Measurements from ENCODE around the gene PLEKHM2.

The PLEKHM2 gene

DNA sequence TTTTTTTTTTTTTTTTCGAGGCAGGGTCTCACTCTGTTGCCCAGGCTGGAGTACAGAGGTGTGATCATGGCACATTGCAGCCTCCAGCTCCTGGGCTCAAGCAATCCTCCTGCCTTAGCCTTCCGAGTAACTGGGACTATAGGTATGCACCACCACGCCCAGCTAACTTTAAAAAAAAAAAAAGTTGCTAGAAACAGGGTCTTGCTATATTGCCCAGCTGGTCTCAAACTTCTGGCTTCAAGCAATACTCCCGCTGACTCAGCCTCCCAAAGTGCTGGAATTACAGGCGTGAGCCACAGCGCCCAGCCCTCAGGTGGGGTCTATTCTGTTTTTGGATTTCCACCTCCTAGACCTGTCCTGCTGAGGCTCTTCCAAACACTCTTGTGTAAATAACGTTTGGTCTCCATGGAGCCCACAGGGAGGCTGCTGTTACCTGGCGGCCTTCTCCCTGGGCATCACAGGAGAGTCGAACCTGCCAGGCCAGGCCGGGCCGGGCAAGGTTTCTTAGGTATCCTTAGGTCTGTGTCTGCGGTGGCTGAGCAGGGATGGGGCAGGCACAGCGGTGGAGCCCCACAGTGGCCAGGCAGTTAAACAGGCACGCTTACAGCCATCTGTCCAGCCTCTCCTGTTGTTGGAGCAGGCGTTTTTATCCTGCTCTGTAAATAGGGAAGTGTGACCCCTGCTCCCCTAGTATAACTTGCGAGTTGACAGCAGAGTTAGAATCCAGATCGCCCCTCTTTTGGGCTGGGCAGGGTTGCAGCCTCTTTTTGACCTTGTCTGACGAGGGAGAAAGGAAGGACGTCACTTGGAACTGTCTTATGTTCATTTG, 18.8 kb downstream of the PLEKHM2 start:
- DNase-seq: no peak

DNA sequence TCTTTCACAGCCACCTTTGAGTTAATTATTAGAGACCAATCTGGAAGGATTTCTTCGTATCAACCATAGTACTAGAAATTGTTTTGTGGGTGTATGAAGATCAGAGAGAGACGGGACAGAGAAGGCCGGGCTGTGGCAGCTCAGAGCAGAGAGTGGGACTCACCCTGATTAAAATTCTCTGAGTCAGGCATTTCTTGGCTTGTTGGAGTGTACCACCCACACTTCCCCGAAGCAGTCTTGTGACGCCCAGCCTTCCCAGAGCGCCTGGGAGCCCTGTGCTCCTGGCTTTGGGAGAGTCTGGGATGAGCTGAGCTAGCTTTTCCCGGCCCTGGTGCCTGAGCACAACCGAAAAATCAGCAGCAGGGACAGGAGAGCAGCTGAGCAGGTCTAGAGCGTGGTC, 19.4 kb downstream of the PLEKHM2 start:
- no peak for DNase-seq

DNA sequence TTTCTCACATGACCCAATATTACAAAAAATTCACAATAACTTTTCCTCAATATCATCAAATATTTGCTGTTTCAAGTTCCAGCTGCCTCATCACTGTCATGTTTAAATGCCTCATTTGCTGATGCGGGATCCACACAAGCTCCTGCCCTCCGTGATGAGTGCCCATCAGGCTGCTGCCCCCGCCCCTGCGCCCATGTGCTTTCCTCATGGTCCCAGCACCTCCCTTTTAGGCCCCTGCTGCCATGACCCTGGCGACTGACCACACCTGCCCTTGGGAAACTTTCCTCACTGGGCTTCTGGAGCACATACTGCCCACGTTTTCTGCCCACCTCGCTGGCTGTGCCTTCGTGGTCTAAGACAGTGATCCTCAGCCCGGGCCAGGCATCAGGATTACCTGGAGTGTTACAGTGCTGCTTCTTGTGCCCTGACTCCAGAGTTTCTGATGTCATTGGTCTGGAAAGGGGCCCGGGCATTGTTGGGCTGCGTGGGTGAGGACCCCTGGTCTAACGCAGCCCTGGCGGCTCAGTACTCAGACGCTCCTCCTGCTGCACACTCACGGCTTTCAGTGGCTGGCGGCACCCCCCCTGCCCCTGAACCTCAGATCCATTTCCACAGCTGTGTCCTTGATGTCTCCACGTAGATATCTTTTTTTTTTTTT, 20.5 kb downstream of the PLEKHM2 start:
- no peak for DNase-seq

GRCh38 chr1:15705184-15705566, 21.1 kb downstream of the PLEKHM2 start:
- no peak for DNase-seq

GRCh38 chr1:15706751-15707150, 22.6 kb downstream of the PLEKHM2 start:
- DNase-seq: no peak

DNA sequence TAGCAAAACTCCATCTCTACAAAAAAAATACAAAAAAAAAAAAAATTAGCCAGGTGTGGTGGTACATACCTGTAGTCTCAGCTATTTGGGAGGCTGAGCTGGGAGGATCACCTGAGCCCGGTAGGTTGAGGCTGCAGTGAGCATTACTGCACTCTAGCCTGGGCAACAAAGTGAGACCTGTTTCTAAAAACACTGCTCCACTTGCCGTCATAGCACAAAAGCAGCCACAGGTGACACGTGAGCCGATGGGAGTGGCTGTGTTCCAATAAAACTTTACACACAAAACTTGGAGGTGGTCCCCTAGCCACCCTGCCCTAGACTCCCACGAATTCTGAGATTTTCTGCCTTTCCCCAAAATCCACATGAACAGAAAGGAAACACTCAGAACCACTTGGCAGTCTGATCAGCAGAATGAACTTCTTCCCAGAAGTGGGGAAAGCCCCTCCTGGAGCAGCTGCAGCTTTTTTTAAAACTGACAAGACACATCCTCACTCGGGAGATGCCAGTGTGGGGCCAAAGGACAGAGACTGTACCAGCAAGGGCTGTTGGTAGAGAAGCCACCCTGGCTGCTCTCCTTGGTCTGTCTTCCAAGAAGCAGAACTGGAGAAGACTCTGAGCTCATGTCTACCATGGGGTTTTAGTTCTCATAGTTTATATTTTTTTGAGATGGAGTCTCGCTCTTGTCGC, 23.3 kb downstream of the PLEKHM2 start:
- DNase-seq: no peak

DNA sequence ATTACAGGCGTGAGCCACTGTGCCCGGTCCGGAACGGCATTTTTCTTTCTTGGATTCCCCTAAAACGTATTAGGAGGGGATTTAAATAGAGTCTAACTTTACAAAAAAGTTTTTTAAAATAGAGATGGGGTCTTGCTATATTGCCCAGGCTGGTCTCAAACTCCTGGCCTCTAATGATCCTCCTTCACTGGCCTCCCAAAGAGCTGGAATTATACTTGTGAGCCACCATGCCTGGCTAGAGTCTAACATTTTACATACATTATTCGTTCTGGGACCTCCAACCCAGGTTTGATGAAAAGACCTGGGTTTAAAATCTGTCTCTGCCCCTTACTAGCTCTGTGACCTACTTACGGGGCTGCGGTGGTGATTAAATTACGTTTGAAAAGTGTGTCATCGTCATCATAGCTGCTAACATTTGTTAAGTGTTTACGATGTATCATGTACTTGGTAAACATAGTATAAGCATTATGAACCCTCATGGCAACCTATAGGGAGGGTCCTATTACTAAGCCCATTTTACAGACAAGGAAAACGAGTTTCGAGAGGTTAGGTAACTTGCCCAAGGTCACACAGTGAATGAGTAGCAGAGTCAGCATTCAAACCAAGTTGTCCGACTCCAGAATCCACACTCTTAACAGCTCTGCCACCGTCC, 24.5 kb downstream of the PLEKHM2 start:
- DNase-seq: no peak

DNA sequence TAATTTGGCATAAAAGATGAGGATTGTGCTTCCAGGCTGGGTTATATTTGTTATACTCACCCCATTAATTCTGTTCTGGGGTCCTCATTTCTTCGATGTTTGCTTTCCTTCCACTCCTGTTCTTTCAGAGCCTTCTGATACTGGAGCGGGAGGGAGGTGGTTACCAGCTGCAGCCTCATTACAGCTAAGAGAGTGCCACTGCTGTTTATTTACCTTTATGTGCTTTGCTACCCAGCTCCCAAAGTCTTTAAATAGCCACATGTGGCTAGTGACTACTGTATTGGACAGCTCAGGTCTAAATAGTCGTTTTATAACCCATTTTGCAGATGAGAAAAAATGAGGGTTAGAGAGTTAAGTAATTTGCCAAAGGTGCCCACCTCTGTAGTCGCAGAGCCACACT, 25.1 kb downstream of the PLEKHM2 start:
- no peak for DNase-seq

DNA sequence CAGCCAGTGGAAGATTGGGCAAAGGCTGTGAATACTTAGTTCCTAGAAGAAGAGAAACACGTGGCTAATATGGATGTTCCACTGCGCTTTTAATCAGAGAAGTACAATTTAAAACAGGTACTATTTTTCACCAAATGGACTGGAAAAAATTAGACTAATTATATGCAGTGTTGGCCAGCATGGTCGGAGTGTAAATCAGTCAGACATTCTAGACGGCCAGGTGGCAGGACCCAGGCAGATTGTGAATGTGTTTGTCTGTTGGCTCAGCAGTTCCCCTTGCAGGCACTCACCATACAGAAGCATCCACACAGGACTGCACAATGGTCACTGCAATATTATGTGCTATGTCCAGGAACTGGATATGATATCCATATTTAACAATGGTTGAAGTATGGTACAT, 28.0 kb downstream of the PLEKHM2 start:
- DNase-seq: no peak

DNA sequence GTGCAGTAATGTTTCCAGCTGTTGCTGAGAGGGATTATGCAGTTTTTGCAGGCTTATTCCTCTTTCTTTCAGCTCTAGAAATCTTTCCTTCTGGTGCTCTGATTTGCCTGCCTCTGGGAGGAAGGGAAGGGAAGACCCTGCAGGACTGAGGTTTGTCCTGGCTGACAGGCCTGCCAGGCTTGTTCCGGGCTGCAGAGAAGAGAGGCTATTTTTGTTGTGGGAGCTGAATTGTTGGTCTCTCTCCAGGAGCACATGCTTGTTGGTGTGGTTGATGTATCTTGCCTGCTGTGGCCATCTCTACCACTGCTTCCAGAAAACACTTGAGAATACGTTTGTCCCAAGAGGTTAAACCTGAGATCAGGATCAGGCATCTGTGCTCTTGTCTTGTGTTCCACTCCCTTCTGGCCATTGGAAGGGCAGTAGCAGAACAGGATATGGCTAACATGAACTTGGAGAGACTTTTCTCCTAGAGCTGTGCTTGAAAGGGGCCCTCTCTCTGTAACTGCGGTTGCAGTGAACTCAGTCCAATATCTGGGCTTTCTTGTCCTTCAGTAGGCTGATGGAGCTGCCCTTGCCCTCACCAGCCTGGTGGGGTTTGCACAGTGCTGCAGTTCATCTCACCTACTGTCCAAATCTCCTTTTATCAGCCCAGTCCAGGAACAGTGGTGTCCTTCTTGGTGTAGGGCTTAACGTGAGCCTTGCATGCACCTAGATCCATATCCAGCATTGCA, 30.5 kb downstream of the PLEKHM2 start:
- no peak for DNase-seq

DNA sequence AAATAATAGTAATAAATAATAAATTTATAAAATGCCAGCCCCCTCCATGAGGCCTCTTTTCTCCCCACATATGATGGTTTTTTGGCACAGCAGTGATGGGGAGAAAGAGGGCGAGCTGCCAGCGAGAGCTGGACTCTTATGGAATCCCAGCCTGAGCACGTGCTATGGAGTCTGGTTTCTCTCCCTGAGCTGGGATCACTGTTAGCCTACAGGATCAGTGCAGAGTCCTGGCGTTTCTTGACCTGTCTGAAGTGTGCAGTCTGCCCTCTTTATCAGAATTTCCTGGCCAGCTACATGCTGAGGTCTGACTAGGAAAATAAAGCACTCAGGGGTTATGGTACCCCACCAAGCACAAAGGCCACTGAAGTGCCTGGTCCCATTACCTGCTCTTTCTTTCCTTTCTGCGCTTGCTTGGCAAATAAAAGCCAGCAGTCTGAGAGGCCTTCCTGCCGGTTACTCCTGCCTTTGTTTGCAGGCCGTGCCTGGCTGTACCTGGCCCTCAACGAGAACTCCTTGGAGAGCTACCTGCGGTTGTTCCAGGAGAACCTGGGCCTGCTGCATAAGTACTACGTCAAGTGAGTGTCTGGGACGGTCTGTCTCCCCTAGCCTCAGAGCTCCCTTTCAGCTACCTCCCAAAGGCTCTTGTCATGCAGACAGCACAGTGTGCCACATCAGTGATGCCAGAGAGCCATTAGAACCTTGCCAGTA, 33.5 kb downstream of the PLEKHM2 start:
- no peak for DNase-seq

- DNase-seq: no peak
Measured at GRCh38 chr1:15718199-15718601, 34.1 kb downstream of the PLEKHM2 start.

- DNase-seq: no peak
Measured at GRCh38 chr1:15719381-15720120, 35.4 kb downstream of the PLEKHM2 start.

DNA sequence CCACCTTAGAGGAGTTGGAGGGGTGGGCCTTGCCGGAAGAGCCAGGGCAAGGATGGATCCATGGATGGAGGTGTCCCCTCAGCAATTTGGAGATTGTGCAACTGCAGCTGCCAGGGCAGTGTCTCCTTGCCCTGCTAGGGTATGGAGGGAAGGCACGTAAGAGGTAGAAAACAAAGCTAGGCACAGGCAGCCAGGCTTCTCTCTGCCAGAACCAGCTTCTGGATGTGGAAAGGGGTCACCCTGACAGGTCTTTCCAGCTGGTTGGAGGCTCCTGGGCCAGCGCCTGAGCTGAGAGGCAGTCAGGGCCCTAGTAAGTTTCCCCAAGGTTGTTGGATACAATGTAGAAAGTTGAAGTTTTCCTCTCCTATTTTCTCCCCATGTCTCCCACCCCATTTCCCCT, 36.7 kb downstream of the PLEKHM2 start:
- DNase-seq: no peak

DNA sequence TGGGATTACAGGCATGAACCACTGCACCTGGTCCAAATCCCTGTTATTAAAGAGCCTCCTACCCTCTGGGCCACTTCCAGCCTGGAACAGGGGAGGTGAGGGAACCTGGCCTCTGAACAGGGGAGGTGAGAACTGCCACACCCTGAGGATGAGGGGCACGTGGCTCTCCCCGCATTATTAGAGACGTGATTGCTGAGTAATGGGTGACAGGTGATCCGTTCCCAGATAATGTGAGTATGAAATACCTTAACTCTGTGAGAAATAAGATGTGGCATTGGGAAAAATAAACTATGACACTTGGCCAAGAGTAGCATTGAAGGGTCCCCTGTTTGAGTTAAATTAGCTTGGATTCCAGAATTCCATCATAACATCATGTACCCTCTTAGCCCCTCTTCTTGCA, 38.3 kb downstream of the PLEKHM2 start:
- DNase-seq: no peak

- no peak for DNase-seq
Measured at GRCh38 chr1:15722836-15723532, 38.9 kb downstream of the PLEKHM2 start.

- DNase-seq: no peak
Measured at GRCh38 chr1:15723631-15724246, 39.6 kb downstream of the PLEKHM2 start.

DNA sequence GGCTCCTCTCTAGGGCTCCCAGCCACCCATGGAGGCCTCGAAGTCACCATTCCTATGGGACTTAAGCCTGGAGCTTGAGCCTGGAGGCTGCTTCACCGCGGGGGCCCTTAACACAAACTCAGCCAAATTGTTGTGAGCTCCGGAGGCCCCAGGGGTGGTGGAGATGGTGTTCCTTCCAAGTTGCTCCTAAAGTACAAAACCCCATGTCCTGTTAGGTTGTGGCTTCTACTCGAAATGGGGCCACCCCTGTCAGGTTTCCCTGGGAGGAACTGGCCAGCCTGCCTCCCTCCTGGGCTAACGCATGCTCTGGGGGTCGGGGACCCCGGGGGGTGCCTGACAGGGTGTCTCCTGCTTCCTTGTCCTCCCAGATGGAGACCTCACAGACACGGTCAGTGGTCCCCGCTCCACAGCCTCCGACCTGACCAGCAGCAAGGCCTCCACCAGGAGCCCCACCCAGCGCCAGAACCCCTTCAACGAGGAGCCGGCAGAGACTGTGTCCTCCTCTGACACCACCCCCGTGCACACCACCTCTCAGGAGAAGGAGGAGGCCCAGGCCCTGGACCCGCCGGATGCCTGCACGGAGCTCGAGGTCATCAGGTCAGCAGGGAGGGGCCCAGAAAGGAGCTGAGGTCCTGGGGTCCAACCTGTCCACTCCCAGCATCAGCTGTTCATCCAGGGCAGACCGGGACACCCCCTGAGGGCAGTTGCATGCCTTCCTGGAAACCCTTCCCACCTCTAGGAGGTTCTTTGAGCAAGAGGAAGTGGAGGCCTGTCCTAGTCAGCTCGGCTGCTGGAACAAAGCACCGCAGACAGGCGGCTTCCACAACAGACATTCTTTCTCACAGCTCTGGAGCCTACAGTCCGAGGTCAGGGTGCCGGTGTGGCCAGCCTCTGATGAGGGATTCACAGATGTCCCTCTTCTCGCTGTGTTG, 41.1 kb downstream of the PLEKHM2 start:
- no peak for DNase-seq

DNA sequence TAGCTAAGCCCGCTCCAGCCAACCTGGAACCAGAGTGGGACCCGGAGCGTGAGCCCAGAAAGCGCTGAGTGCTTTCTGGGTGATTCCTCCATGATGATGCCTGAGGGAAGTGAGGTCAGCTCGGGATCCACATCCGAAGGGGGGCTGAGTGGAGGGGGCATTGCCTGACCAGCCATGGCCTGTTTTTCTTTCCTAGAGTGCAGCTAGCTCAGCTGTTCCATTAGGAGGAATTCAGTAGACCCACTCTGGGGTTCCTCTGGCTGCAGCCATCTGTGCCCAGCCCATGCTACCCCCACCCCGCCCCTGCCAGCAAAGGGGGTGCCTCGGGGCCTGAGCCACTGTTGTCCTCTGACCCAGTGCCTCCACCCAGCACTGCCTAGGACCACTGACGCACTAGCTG, 42.4 kb downstream of the PLEKHM2 start:
- DNase-seq: no peak
